Bone marrow (tissue), 2 donors: Measurements from ENCODE around the gene FASN.

Experiments used
- DNase-seq, 2 donors: peaks; one replicate each; lab custom pipeline; 2025; lab: John Stamatoyannopoulos, UW

Gene FASN

DNA sequence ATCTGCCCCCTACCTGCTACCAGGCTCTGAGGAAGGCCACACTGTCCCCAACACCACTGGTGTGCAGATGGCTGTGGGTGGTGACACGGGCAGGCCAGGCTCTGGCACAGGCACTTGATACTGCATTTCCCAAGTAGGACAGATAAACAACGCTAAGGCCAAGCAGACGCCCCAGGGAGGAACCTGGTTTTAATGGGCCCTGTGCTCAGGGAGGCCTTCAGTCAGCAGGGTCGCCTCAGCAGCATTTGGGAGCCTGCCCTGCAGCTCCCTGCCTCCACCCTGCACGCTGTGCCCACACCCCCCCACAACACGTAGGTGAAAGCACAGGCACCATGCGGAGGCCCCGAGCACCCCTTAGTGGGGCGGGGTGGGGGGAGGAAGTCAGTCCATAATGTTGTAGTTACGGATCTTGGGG lies 3.3 kb upstream of the FASN start:
- DNase-seq: no peak

DNA sequence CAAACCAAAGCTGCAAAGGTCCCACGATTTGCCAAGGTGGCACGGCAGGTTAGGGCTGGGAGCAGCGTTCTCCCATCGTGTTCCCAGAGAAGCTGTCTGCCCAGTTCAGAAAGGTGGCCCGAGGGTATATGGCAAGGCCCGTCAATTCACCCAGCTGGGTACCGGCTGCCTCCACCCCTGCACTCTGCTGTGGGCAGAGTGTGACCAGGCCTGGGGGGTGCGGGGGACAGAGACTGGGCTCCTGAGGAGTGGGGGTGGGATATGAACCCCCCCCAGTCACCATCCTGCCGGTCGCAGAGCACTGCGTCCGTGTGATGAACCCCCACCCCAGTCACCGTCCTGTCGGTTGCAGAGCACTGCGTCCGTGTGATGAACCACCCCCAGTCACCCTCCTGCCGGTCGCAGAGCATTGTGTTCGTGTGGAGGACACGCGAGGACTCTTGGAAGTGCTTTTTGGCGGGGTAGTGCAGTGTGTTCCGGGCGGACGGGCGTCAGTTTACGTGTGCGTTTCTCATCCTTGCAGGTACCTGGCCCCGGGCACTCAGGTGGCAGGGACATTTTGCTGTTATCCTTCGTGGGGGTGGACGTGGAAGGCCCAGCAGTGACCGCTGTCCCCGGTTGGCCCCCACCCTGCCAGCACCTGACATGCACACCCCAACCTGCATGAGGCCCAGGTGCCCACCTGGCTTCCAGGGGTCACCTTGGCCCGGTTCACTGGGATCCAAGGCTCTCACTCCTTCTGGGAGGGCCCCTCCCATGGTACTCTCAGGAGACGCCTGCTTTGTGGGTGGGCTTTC lies 2.7 kb upstream of the FASN start:
- DNase-seq: no peak

DNA sequence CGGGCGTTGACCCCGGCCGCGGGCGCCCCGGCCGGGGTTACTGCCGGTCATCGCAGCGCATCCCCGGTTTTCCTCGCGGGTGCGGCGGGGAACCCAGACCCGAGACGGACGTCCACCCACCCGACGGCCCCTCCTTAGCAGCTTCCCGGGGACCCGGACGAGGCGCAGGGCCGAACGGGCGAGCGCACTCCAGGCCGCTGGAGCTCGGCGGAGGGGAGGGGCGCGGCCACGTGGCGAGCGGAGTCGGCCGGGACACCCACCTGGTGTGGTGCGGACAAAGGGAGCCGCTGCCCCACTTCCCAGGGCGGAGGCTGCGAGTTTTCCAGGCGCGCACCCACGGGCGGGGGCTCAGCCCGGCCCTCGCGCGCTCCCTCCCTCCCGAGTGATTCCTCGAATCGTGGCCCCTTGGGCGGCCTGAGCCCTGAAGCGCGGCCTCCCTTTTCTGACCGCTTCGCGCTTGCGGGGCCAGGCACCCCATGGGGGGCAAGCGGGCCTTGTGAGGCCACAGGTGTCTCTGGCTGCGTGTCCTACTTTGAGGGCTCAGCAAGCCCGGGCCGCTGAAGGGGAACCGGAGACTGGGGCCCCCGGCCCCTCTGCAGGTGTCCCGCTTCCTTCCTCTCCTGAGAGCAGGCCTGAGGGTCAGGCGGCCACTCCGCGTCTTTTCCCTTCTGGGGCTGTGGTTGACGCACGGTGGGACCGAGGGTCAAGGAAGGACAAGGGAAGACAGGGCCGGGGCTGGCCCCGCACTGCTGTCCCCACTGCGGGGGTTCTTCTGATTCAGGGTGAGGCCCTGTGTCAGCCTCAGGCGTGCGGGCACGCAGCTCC lies 1.1 kb upstream of the FASN start:
- DNase-seq: no peak

DNA sequence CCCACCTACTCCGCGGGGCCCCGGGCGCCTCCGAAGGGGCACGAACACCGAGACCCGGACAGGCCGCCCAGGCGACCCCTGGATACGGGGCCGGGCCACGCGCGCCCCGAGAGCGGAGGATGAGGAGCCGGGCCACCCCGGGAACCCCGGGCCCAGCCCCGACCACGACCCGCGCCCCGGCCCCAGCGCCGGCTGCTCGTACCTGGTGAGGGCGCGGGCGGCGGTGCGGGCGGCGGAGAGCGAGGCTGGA lies 192 bp downstream of the FASN start:
- DNase-seq: no peak

DNA sequence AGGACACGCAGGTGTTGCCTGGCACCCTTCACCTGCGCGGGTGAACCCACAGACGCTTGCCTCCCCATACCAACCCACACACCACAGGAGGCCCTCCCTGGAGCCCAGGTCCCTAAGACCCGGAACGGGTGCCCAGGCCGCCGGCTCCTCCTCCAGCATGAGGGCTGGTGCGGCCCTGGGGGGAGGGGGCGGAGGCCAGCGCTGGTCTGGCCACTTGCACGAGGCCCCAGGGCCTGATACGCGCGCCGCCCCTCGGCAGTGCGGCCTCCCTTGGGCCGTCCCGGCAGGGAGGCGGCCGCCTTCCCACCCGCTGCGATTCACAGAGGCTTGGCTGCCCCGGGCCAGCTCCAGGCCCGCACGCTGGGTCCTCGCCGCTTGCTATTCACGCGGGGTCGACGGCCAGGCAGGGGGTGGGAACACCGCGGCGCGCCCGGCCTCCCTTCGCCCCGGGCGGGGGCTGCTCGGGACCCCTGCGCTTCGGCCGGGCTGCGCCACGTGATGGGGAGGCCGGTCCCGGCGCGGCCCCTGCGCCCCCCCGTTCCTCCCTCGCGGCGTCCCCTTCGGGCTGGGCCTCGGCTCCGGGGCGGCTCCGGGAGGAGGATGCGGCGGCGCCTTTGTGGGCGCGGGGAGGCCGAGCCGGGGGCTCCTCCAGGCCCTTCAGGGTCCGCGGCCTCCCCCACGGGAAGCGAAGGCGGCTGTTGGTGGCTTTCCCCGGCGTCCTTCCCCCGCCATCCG lies 685 bp downstream of the FASN start:
- no peak for DNase-seq

DNA sequence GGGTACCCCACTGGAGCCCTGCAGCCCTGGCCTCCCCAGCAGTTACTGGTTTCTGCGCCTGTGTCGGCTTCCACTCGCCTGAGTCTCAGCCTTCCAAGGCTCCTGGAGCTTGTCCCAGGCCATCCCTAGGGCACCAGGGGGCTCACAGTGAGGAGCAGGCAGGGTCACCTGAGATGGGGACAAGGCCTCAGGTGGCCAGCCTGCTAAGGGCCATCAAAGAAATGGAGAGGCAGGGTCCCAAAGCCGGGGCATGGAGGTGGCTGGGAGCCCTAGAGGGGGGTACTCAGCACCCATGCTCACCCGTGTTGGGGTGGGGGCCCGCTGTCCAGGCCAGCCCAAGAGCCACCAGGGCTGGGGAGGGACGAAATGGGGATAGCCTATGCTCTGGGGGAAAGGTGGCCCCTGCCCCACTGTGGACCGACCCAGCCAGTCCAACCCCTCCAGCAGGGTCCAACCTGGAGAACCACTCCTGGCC lies 1.3 kb downstream of the FASN start:
- DNase-seq: no peak

GRCh38 chr17:82095777-82096708 lies 2.0 kb downstream of the FASN start:
- no peak for DNase-seq

DNA sequence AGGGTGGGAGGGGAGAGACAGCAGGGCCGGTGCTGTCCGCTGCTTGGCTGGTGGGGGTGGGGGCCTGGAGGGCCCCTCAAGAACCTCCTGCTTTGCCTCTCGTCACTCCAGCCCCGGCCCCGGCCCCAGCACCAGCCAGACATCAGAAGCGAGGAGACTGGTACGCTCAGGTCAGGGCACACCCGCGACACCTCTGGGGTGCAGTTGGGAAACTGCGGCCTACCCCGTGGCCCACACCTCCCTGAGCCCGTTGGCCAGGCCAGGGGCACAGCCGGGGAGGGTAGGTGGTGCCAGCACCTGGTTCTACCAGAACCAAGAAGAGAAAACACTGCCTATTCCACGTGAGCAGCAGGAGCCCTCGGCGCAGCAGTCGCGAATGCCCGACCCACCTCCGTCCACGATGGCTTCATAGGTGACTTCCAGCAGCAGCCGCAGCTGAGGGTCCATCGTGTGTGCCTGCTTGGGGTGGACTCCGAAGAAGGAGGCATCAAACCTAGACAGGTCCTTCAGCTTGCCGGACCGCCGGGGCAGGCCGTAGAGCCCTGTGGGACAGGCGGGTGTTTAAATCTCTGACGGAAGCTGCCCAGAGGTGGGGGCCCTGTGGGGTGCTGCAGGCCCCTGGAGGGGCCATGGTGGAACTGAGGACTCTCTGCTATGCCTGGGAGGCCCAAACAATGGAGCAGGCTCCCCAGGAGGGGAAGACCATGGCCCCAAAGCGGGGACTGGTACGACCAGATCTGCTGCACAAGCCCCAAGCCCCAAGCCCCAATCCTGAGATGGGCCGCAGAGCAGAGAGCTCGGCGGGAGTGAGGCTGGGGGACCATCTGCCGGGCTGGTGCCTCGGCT lies 2.9 kb downstream of the FASN start:
- DNase-seq: no peak

DNA sequence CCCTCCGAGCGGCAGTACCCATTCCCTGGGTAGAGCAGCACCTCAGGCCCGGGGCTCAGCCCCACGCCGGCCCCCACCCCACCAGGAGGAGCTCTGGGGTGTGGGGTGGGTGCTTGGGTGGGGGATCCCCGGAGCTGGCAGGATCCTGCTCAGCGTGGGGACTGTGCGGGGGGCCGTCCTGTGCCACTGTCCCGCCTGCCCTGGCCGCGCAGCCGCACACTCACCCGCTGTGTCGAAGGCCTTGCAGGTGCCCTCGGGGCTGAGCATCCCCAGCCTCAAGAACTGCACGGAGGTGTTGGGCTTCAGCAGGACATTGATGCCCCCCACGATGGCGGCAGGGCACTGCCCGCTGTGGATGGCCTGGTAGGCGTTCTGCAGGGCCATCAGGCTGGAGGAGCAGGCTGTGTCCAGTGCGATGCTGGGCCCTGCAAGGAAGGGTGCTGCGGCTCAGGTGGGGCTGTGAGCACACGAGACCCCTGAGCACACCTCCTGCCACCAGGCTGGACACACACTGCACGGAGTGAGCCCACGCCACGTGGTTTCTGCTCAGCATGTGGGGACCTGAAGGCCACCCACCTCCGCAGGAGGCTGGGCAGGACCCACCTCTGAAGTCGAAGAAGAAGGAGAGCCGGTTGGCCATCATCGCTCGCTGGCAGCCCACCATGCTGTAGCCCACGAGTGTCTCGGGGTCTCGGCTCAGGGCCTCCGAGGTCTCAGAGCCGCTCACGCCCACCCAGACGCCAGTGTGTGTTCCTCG lies 4.9 kb downstream of the FASN start:
- DNase-seq: no peak

- no peak for DNase-seq
Measured at GRCh38 chr17:82092628-82092994, 5.4 kb downstream of the FASN start.

DNA sequence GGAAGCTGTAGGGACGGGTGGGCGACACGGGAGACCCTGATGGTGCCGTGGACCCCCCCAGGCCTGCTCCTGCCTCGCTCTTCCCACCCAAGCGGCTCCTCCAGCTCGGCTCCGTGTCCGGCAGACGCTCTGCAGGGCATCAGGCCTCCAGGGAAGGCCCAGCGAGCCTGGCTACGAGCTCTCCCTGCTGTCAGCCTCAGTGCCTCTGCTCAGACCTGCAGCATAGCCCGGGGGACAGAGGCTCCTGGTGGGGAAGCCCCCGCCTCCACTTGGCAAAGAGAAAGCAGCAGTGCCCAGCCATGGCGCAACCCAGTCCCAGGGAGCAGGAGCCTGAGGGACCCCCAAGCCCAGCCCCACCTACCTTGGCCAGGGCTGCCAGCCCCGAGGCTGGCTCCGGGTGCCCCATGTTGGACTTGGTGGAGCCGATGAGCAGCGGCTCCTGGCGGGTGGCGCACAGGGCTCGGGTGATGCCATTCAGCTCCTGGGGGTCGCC lies 5.9 kb downstream of the FASN start:
- no peak for DNase-seq

DNA sequence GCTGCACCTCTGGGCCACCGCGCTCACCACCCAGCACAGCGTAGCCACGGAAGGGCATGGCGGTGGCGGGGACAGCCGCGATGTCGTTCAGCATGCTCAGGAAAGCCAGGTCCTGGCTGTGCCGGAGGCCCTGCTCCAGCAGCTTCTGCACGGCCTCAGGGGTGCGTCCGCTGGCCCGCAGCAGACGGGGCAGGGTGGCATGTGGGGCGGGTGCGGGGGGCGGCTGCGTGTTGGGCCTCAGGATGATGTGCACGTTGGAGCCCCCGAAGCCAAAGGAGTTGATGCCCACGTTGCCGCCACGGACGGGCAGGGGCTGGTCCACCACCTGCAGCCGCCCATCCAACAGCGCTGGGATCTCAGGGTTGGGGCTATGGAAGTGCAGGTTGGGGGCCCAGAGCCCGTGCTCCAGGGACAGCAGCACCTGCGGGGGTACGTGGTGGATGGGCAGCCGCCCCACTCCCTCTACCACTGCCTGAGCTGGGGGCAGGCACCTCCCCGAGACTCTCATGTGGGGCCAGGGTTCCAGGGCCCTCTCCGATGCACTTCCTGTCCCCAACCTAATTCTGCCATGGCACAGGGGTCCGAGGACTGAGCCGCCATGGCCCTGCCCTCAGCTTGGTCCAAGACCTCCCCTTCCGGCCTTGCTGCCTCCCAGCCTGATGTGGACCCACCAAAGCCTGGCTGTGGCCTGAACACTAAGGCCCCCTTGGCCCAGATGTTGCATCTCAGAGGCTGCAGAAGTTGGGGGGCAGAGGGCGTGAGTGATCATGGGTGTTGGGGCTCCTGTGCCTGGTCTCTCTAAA lies 6.6 kb downstream of the FASN start:
- no peak for DNase-seq

- no peak for DNase-seq
Measured at GRCh38 chr17:82090549-82091263, 7.3 kb downstream of the FASN start.

DNA sequence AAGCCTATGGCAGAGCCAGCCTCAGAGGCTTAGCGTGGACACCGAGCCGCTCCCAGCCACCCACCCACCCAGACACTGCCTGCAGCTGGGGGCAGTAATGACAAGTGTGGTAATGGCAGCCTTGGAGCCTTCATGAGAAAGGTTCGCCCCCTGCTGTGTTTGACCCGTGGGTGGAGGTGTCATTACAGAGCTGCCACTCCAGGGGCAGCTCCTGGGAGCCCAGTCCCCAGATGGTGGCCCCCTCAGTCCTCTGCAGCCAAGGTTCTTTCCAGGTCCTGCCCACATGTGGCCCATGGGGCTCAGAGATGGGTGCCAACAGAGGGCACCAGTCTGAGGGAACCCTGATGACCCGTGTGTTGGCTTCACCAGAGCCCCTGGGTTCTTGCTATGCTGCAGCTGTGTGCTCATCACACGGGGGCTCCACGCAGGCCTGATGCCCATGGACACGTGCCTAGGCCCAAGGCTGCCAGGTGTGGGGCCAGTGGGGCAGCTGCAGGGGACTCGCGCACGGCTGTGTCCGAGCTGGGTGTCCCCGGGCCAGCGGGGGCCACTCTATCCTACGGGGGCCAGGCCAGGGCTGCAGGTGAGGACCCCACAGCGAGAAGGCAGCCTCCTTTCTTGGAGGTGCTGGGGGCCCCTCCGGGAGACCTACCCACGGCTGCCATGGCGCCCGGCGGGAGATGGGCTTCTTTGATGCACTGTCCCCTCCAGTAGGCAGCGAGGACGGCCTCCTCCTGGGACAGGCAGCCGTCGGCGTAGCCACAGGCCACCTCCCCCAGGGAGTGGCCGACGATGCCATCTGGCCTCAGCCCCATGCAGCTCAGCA lies 8.1 kb downstream of the FASN start:
- DNase-seq: no peak

DNA sequence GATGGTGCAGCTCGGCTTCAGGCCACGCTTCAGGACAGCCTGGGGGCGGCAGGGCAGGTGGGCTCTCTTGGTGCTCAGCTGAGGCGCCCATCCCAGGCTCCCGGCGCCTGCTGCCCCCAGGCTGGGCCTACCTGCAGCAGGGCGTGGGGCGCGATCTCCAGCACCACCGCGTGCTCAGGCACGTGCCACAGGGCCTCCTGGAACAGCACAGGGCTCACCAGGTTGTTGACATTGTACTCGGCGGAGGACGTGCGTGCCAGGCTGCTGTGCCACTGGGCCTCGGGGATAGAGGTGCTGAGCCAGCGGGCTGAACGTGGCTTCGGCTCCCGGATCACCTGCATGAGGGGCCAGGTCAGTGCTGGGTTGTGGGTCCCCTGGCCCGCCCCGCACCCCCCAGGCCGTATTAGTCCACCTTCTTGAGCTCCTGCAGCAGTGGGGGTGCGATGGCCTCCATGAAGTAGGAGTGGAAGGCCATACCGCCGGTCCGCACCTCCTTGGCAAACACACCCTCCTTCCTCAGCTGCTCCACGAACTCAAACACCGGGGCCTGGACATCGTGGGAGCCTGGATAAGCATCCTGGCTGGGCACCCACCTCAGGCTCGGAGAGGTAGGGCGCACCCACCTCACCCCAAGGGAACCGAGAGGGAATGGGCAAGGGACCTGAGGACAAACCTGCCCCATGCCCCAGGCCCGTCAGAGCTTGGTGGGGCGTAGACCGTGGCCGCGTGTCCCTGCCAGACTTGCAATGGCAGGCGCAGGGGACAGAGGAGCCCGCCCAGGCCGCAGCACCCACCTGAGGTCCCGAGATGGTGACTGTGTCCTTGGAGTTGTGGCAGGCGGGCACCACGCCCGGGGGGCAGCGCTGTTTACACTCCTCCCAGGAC lies 9.0 kb downstream of the FASN start:
- no peak for DNase-seq
